Measurements from ENCODE around the gene ANKRD33.

- no peak for TF ChIP-seq CTCF (IDR thresholded peaks at IDR 0.05)
- TF ChIP-seq POLR2A (IDR thresholded peaks at IDR 0.05), result no peak
Measured at GRCh38 chr12:51910168-51910567, 22.3 kb downstream of the ANKRD33 start.

Measured in esophagus squamous epithelium (tissue), 4 donors.